HepG2 (cell line): ENCODE measurements around the gene QKI. TPM values are rescaled to one million over a fixed set of nuclear protein-coding genes. Genes with fewer than 3 reads are reported as not detected.

Source experiments
- ATAC-seq: fragments of 200-7000 bp; cut with Tn5 transposase; 3 replicates; pipeline ENCODE4 v1.9.1; 2020; ENCODE audit warnings: mild to moderate bottlenecking, moderate library complexity
- BruUV-seq: library from RNA; stranded (reverse); fragments of 400-500 nt; replicated peaks from 2 replicates; lab custom pipeline; 2021; lab: Mats Ljungman, UMichigan
- CTCF ChIA-PET: fragments of 300-600 bp; formaldehyde crosslinking; extraction: SDS; loops from one replicate; lab custom pipeline; 2021; ENCODE audit warnings: low total read pairs, inconsistent platforms, low intra/inter-chr PET ratio; lab: Yijun Ruan, JAX
- POLR2A ChIA-PET: fragments of 350-600 bp; sonication (Branson Sonifier 250); formaldehyde crosslinking; loops from one replicate; lab custom pipeline; 2020; ENCODE audit warnings: antibody characterized with exemption, inconsistent platforms; lab: Yijun Ruan, JAX
- DNase-seq: peaks from one replicate; pipeline ENCODE4 v3.0.0-alpha.2; 2015; ENCODE audit warnings: low spot score
- FAIRE-seq: peaks from 3 replicates; lab custom pipeline; 2011; peaks lifted over from hg19 to GRCh38; lab: Jason Lieb, UNC
- H2AFZ ChIP-seq: one replicate; pipeline ENCODE4 v1.6.1; 2011; ENCODE audit warnings: low read length, inconsistent platforms
- H3K27ac ChIP-seq: fragments of 300-600 bp; 3 replicates; pipeline ENCODE4 v1.8.0; 2011; ENCODE audit warnings: mixed run types, mild to moderate bottlenecking, mixed read lengths, low read length, inconsistent platforms; ENCODE audit not compliant: insufficient read depth; ENCODE audit errors: extremely low read length
- H3K27me3 ChIP-seq, 2 experiments: fragments of 200-600 bp in 1 of 2; 2 replicates in 1 of 2; 3 replicates in 1 of 2; pipeline versions ENCODE4 v1.6.0 to v1.8.0; 2011; ENCODE audit warnings: low read length in 2 of 2, mild to moderate bottlenecking in 2 of 2, moderate library complexity in 2 of 2, inconsistent platforms in 1 of 2; ENCODE audit not compliant: insufficient read depth in 2 of 2, control insufficient read depth in 1 of 2
- H3K36me3 ChIP-seq, 2 experiments: fragments of 200-600 bp in 1 of 2; replicated peaks in 1 of 2; 2 replicates in 1 of 2; 3 replicates in 1 of 2; pipeline versions ENCODE4 v1.5.1 to v1.8.0; 2011; ENCODE audit warnings: low read length in 2 of 2, inconsistent platforms in 1 of 2; ENCODE audit not compliant: insufficient read depth in 2 of 2, control insufficient read depth in 1 of 2
- H3K4me1 ChIP-seq: 2 replicates; pipeline ENCODE4 v1.5.1; 2012; ENCODE audit warnings: low read length, inconsistent platforms; ENCODE audit not compliant: insufficient read depth
- H3K4me2 ChIP-seq: 2 replicates; pipeline ENCODE4 v1.6.0; 2011; ENCODE audit warnings: low read depth, low read length, inconsistent platforms
- H3K4me3 ChIP-seq, 3 experiments: fragments of 200-600 bp in 1 of 3; sonication (generic), shearing (Covaris generic) in 1 of 3; replicated peaks in 1 of 3; 2 replicates each; pipeline ENCODE4 v1.5.1; 2011 to 2016; ENCODE audit warnings: low read length in 3 of 3, inconsistent platforms in 2 of 3, low read depth in 2 of 3, mild to moderate bottlenecking in 2 of 3, control low read depth in 1 of 3, mixed read lengths in 1 of 3; ENCODE audit not compliant: insufficient read depth in 1 of 3
- H3K79me2 ChIP-seq: one replicate; pipeline ENCODE4 v1.6.1; 2011; ENCODE audit warnings: low read length, inconsistent platforms; ENCODE audit not compliant: insufficient read depth
- H3K9ac ChIP-seq: 2 replicates; pipeline ENCODE4 v1.6.0; 2011; ENCODE audit warnings: mild to moderate bottlenecking, low read depth, low read length, inconsistent platforms; ENCODE audit not compliant: insufficient read depth
- H3K9me3 ChIP-seq: 2 replicates; pipeline ENCODE4 v1.5.1; 2012; ENCODE audit warnings: mild to moderate bottlenecking, low read length
- H4K20me1 ChIP-seq: 2 replicates; pipeline ENCODE4 v1.6.0; 2011; ENCODE audit warnings: inconsistent platforms, mild to moderate bottlenecking, low read length, moderate library complexity; ENCODE audit not compliant: insufficient read depth
- FIP1L1 ChIP-seq: fragments of 200-400 bp; formaldehyde crosslinking; IDR thresholded peaks from 2 replicates; pipeline ENCODE4 v1.6.1; 2018; ENCODE audit warnings: low read depth, mild to moderate bottlenecking, low read length, moderate library complexity, borderline replicate concordance; ENCODE audit not compliant: insufficient read depth
- GLI4 ChIP-seq: sonication (generic); formaldehyde crosslinking; IDR thresholded peaks from 2 replicates; pipeline ENCODE4 v1.5.1; 2020; ENCODE audit warnings: missing genetic modification reagents, mild to moderate bottlenecking, moderate library complexity, borderline replicate concordance
- SNAPC2 ChIP-seq: sonication (generic); formaldehyde crosslinking; IDR thresholded peaks from 2 replicates; pipeline ENCODE4 v1.8.1; 2022; ENCODE audit warnings: mild to moderate bottlenecking, missing genetic modification reagents
- STAT6 ChIP-seq: sonication (generic); formaldehyde crosslinking; IDR thresholded peaks from 2 replicates; pipeline ENCODE4 v1.4.0; 2020; ENCODE audit warnings: missing genetic modification reagents, mild to moderate bottlenecking, borderline replicate concordance
- TCF12 ChIP-seq, 2 experiments: fragments of 450-650 bp in 1 of 2; sonication (generic) in 1 of 2; formaldehyde crosslinking in 1 of 2; IDR thresholded peaks; 2 replicates each; pipeline versions ENCODE4 v1.6.1 to v1.8.0; 2017 to 2022; ENCODE audit warnings: antibody characterized with exemption in 1 of 2, mild to moderate bottlenecking in 1 of 2, missing genetic modification reagents in 1 of 2, moderate library complexity in 1 of 2
- XRCC5 ChIP-seq: fragments of 200-400 bp; formaldehyde crosslinking; optimal IDR thresholded peaks from 2 replicates; pipeline ENCODE3; 2017; ENCODE audit warnings: mild to moderate bottlenecking, low read length
- ZBTB34 ChIP-seq: sonication (generic); formaldehyde crosslinking; IDR thresholded peaks from 2 replicates; pipeline ENCODE4 v1.8.0; 2022; ENCODE audit warnings: mild to moderate bottlenecking, missing genetic modification reagents
- ZFAT ChIP-seq: sonication (generic); formaldehyde crosslinking; conservative IDR thresholded peaks from 2 replicates; pipeline ENCODE4 v1.8.1; 2023; ENCODE audit warnings: missing genetic modification reagents, inconsistent platforms
- ZFP1 ChIP-seq: IDR thresholded peaks from 2 replicates; pipeline ENCODE4 v1.6.1; 2016
- ZFP91 ChIP-seq: sonication (generic); formaldehyde crosslinking; IDR thresholded peaks from 2 replicates; pipeline ENCODE4 v1.9.0; 2022; ENCODE audit warnings: missing genetic modification reagents, mild to moderate bottlenecking, borderline replicate concordance
- ZKSCAN8 ChIP-seq: IDR thresholded peaks from 2 replicates; pipeline ENCODE4 v1.6.1; 2016; ENCODE audit warnings: borderline replicate concordance, missing genetic modification reagents, missing compliant biosample characterization
- ZNF503 ChIP-seq: sonication (generic); formaldehyde crosslinking; IDR thresholded peaks from 2 replicates; pipeline ENCODE4 v1.4.0; 2020; ENCODE audit warnings: missing genetic modification reagents
- ZNF720 ChIP-seq: sonication (generic); formaldehyde crosslinking; IDR thresholded peaks from 2 replicates; pipeline ENCODE4 v1.4.0; 2020; ENCODE audit warnings: missing genetic modification reagents
- ZNF740 ChIP-seq: sonication (generic); formaldehyde crosslinking; IDR thresholded peaks from 2 replicates; pipeline ENCODE4 v1.4.0; 2020; ENCODE audit warnings: missing genetic modification reagents
- in situ Hi-C: cut with HindIII; loops from 2 replicates; pipeline ENCODE4 v1.10.0; 2017; ENCODE audit warnings: low pct_unique_long_range_greater_than_20kb; ENCODE audit not compliant: extremely low pct_ligation_motif_present
- intact Hi-C: fragments of 100-400 bp; cut with micrococcal nuclease; formaldehyde crosslinking; loops from one replicate; pipeline ENCODE4 v1.10.0; 2022; ENCODE audit not compliant: unreplicated experiment
- polyA plus RNA-seq, 8 experiments: library from polyadenylated mRNA; depleted of rRNA in 3 of 8; stranded (reverse) in 7 of 8; unstranded in 1 of 8; fragments of >200 nt; fragmentation: Illumina TruSeq in 4 of 8; extraction: Trizol in 4 of 8; gene quantifications; 2 replicates each; pipeline versions ENCODE4 v1.2.1 to v1.2.3, GENCODE V29; 2011 to 2016; ENCODE audit warnings: low read depth in 4 of 8, missing spikeins in 1 of 8, mixed read lengths in 1 of 8; ENCODE audit not compliant: insufficient read depth in 1 of 8
- total RNA-seq, 5 experiments: library from RNA; depleted of rRNA; stranded (reverse); fragments of >200 nt; fragmentation: Illumina TruSeq; extraction: Trizol; gene quantifications; 2 replicates each; pipeline ENCODE4 v1.2.3, GENCODE V29; 2016; ENCODE audit warnings: low read depth in 1 of 5

QKI gene
- total and polyA plus RNA-seq, 2 of the 13 experiments (the other 11 are each of a cell fraction or from before 2014, with no cell fraction given), result 136 to 137 TPM

- H3K9ac ChIP-seq, result no peak overlapping the region
- H3K9me3 ChIP-seq, result no peaks in the 10 kb centered on the region
- DNase-seq, result no peak
- H3K36me3 ChIP-seq, result no peaks in the 10 kb centered on the region
- in situ Hi-C loops (no loop called here), intact Hi-C loops (no loop called here)
- no peak overlapping the region for H3K4me3 ChIP-seq
- BruUV-seq, result no TSS peak
- H3K79me2 ChIP-seq, result no peaks in the 10 kb centered on the region
- H3K27me3 ChIP-seq, result 0 out of 5 replicates have a peak, but pooled peaks cover 0 to 4% of the 10 kb centered on the region in 2 experiments
- ATAC-seq, result no peak
- no peak for TF ChIP-seq SNAPC2 (CRISPR knock-in tag)
- TF ChIP-seq ZKSCAN8, result no peak
- no peak for TF ChIP-seq ZNF720 (CRISPR knock-in tag)
- TF ChIP-seq ZFP91 (CRISPR knock-in tag), result no peak
- no peak for TF ChIP-seq ZFP1 (CRISPR knock-in tag)
- TF ChIP-seq XRCC5, result no peak
- no peak for TF ChIP-seq ZFAT (CRISPR knock-in tag)
- no peak for TF ChIP-seq ZNF503
- no peak for TF ChIP-seq ZNF740 (CRISPR knock-in tag)
- no peak for TF ChIP-seq ZBTB34 (CRISPR knock-in tag)
- no peak for TF ChIP-seq GLI4 (CRISPR knock-in tag)
- TF ChIP-seq FIP1L1, result no peak
- TF ChIP-seq TCF12 (IDR thresholded peaks at IDR 0.05), result no peak
- no peak for TF ChIP-seq TCF12 (CRISPR knock-in tag; IDR thresholded peaks at IDR 0.05)
- no peak for TF ChIP-seq STAT6 (CRISPR knock-in tag)
- TF ChIP-seq, all 625 proteins: peak for 0
- H3K27ac ChIP-seq, result no peak overlapping the region
- H3K4me2 ChIP-seq, result no peak overlapping the region
- H4K20me1 ChIP-seq, result no peaks in the 10 kb centered on the region
- POLR2A ChIA-PET, result no interaction called here
- H3K4me1 ChIP-seq, result peaks cover 7% of the 10 kb centered on the region
- FAIRE-seq, result no peak
- CTCF ChIA-PET, result no interaction called here
- H2AFZ ChIP-seq, result no peak overlapping the region
Measured at GRCh38 chr6:163599136-163599535, 184.6 kb downstream of the QKI start.
